Fibroblast of lung (primary cell): Measurements from ENCODE around the gene SLC9A1.
"Not testable (repeated sequence)": the region's sequence is repeated elsewhere in the genome, so short reads cannot be mapped to it uniquely, and the experiment has no call there.

Experiments used
- EZH2 ChIP-seq: IDR thresholded peaks from 2 replicates; pipeline ENCODE4 v1.5.1; 2012; ENCODE audit warnings: low read length, control low read depth, mild to moderate bottlenecking; ENCODE audit errors: missing control alignments
- TF ChIP-seq, protein P1 (sequence below), 2 donors: IDR thresholded peaks in 1 of 2; conservative IDR thresholded peaks in 1 of 2; 1 replicate in 1 of 2; 2 replicates in 1 of 2; pipeline ENCODE4 v1.5.1; 2011 to 2012; ENCODE audit warnings: low read length in 2 of 2, control low read depth in 1 of 2, inconsistent platforms in 1 of 2, low read depth in 1 of 2, mild to moderate bottlenecking in 1 of 2

DNA sequence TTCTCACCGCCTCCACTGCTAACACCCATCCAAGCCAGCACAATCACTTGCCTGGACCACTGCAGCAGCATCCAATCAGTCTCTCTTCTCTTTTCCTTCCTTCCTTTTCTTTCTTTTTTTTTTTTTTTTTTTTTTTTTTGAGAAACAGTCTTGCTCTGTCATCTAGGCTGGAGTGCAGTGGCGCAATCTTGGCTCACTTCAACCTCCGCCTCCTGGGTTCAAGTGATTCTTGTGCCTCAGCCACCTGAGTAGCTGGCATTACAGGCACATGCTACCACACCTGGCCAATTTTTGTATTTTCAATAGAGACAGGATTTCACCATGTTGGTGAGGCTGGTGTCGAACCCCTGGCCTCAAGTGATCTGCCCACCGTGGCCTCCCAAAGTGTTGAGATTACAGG is 29.8 kb downstream of the SLC9A1 start:
- TF ChIP-seq, protein P1, sequence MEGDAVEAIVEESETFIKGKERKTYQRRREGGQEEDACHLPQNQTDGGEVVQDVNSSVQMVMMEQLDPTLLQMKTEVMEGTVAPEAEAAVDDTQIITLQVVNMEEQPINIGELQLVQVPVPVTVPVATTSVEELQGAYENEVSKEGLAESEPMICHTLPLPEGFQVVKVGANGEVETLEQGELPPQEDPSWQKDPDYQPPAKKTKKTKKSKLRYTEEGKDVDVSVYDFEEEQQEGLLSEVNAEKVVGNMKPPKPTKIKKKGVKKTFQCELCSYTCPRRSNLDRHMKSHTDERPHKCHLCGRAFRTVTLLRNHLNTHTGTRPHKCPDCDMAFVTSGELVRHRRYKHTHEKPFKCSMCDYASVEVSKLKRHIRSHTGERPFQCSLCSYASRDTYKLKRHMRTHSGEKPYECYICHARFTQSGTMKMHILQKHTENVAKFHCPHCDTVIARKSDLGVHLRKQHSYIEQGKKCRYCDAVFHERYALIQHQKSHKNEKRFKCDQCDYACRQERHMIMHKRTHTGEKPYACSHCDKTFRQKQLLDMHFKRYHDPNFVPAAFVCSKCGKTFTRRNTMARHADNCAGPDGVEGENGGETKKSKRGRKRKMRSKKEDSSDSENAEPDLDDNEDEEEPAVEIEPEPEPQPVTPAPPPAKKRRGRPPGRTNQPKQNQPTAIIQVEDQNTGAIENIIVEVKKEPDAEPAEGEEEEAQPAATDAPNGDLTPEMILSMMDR (conservative IDR thresholded peaks at IDR 0.05 in 1 of 2, IDR thresholded peaks at IDR 0.05 in 1 of 2; ENCODE audit: low read depth in 1 of 2, low read length in 2 of 2) = not testable (repeated sequence)
- TF ChIP-seq EZH2 = not testable (repeated sequence)
